NCI-H128 (cell line): ENCODE measurements around the gene SOX30.

Experiments used
- DNase-seq: peaks from one replicate; lab custom pipeline; 2025; ENCODE audit not compliant: unreplicated experiment; lab: John Stamatoyannopoulos, UW

Gene SOX30

GRCh38 chr5:157578079-157578780 lies 74.0 kb downstream of the SOX30 start:
- no peak for DNase-seq

DNA sequence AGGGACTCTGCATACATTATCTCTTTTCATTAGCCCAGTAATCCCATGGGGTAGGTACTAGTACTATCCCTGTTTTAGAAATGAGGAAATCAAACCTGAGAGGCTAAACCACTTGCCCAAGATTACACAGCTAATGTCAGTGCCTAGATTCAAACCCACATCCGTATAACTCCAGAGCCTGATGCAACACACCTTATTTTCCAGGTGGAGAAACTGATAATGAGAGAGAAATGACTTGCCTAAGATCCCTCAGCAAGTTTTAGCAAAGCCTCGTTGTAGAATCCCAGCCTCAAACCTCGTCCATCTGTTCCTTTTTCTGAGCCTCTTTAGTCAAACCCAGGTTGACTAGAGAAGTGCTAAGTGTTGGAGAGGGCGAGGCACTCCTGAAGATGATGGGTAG lies 75.6 kb downstream of the SOX30 start:
- no peak for DNase-seq
